ENCODE results near the gene C19orf81.
A peak's percentile ranks its signal among the peaks of the same experiment; 100 is the strongest.
"Not testable (repeated sequence)": the region's sequence is repeated elsewhere in the genome, so short reads cannot be mapped to it uniquely, and the experiment has no call there.

The C19orf81 gene

DNA sequence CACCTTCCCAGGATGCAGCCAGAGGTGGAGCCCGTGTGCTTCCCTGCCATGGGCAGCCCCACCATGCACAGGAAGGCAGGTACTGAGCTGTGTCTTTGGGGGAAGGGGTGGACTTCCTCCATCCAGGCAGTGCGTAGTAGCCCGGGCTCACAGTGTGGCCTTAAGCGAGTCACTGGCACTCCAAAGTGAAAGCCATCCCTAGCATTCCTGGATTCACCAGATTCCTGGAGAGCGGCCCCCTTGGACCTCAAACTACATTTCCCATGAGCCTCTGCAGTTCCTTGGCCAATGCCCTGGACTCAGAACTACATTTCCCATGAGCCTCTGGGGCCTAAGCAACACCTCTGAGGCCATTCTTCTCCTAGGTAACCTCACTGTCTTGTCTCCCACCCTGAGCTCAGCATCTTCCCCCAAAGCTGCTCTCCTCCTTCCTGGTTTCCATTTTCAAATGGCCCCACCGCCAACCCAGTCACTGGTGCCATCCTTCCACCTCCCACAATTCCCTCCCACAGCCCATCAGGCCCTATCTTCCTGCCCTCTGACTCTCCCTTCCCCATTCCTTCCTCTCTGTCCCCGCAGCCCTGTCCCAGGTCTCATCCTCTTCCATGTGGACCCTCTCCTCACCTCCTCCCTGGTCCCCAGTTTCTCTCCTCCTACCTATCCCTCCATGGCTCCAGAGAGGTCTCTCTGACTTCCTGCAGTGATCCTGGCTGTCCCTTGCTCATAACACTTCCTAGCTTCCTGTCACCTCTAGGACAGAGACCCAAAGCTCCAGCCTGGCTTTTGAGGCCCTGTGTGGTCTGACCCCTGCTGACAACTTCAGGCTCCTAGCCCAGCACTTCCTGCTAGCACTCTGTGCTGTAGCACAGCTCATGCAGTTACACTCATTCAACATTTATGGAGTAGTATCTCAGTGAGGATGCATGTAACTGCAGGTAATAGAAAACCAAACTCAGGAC lies at the start of gene C19orf81:
Gene C19orf81 (plus strand): TSS at position 13 of the 959 bp plus-strand sequence. CDS start 0 bp downstream, at position 13.
- in situ Hi-C loops (cut with MboI; ENCODE audit: low sequenced_read_pairs), result no loop called here
- no peaks in the 10 kb centered on the region for H3K36me3 ChIP-seq (replicated peaks)
- no peak within 1 kb of the TSS for H3K4me3 ChIP-seq
- peak; percentile 22 to 57 for DNase-seq (ENCODE audit: low spot score in 2 of 2)
- H3K9me3 ChIP-seq, result no peaks in the 10 kb centered on the region
- 0 out of 2 replicates have a peak, but pooled peaks cover 11% of the 10 kb centered on the region for H3K27me3 ChIP-seq (ENCODE audit: low read depth)
- H3K4me1 ChIP-seq, result no peaks in the 10 kb centered on the region

DNA sequence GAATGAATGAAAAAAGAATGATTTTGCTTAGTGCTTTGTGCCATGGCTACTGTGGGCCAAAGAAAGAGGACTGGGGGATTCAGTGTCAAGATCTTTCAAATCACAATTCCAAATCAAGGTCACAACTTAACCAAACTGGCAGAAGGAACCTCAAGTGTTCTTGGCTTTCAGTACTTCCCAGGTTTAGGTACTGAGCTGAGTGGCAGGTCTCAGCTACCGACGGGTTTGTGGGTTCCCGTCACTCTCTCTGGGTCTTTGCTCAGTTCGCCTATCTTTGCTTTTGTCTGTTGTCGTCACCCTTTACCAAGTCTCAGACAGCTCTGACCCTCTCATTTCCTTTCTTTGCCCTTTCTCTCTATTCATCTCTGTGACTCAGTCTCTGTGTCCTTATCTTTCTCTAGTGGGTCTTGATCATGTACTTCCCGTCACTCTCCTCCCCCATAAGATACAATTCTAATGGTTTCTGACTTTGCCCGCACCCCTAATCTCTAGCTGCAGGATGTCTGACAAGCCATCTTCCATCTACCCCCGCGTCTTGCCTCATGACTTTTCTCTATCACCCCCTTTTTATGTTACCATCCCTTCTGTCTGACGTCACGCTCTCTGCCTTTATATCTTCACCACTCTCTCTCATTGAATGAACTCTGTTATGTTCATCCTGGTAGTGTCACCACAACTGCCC lies 47.7 kb upstream of the C19orf81 start:
- Histone ChIP-seq H3K4me3 (no peak overlapping the region), H3K9me3 (no peaks in the 10 kb centered on the region), H3K27me3 (ENCODE audit: low read depth) (no peaks in the 10 kb centered on the region), H3K4me1 (no peaks in the 10 kb centered on the region), H3K36me3 (replicated peaks) (no peaks in the 10 kb centered on the region)
- DNase-seq (ENCODE audit: low spot score in 2 of 2), result no peak
- in situ Hi-C loops (cut with MboI; ENCODE audit: low sequenced_read_pairs), result no loop called here

DNA sequence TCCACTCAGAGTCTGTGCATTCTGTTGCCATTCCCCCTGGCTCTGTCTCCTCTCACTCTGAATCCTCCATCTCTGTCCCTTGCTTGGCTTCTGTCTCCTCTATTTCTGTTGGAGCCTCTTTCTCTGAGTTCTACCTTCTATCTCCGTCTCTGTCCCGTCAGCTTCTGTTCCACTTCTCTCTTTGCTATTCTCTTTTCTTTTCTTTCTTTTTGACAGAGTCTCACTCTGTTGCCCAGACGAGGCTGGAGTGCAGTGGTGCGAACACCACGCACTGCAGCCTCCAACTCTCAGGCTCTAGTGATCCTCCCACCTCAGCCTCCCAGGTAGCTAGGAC lies 47.2 kb upstream of the C19orf81 start:
- no peak overlapping the region for H3K4me3 ChIP-seq
- H3K9me3 ChIP-seq, result no peaks in the 10 kb centered on the region
- no peaks in the 10 kb centered on the region for H3K4me1 ChIP-seq
- in situ Hi-C loops (cut with MboI; ENCODE audit: low sequenced_read_pairs), result no loop called here
- H3K36me3 ChIP-seq (replicated peaks), result no peaks in the 10 kb centered on the region
- no peaks in the 10 kb centered on the region for H3K27me3 ChIP-seq (ENCODE audit: low read depth)
- no peak for DNase-seq (ENCODE audit: low spot score in 2 of 2)

DNA sequence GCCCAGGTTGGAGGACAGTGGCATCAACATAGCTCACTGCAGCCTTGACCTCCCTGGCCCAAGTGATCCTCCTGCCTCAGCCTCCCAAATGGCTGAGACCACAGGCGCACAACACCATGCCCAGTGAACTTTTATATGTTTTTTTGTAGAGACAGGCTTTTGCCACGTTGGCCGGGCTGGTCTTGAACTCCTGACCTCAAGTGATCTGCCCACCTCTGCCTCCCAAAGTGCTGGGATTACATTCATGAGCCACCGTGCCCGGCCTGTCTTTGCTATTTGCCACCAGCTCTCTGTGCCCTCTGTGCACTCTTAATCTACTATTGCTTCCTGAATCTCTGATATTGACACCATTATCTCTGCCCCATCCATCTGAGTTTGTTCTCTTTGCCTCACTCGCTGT lies 46.7 kb upstream of the C19orf81 start:
- no peak for DNase-seq (ENCODE audit: low spot score in 2 of 2)
- Histone ChIP-seq H3K27me3 (ENCODE audit: low read depth) (no peaks in the 10 kb centered on the region), H3K9me3 (no peaks in the 10 kb centered on the region), H3K36me3 (replicated peaks) (no peaks in the 10 kb centered on the region), H3K4me3 (no peak overlapping the region), H3K4me1 (no peaks in the 10 kb centered on the region)
- in situ Hi-C loops (cut with MboI; ENCODE audit: low sequenced_read_pairs), result no loop called here

DNA sequence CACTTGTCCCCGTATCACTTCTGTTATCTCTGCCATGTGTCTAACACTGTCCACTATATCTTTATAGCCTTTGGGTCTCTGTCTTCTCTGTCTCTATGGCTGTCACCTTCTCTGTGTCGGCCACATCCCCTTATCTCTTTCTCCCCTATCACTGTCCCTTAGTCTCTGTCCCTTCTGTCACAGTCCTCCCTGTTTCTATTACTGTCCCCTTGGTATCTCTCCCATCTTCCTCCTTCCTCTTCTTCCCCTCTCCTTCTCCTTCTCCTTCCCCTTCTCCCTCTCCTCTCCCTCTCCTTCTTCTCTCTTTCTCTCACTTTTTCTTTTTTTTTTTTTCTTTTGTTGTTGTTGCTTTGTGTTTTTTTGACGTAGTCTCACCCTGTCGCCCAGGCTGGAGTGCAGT lies 46.3 kb upstream of the C19orf81 start:
- in situ Hi-C loops (cut with MboI; ENCODE audit: low sequenced_read_pairs), result no loop called here
- no peak overlapping the region for H3K4me3 ChIP-seq
- no peaks in the 10 kb centered on the region for H3K27me3 ChIP-seq (ENCODE audit: low read depth)
- H3K4me1 ChIP-seq, result no peaks in the 10 kb centered on the region
- H3K36me3 ChIP-seq (replicated peaks), result no peaks in the 10 kb centered on the region
- no peak for DNase-seq (ENCODE audit: low spot score in 2 of 2)
- no peaks in the 10 kb centered on the region for H3K9me3 ChIP-seq

DNA sequence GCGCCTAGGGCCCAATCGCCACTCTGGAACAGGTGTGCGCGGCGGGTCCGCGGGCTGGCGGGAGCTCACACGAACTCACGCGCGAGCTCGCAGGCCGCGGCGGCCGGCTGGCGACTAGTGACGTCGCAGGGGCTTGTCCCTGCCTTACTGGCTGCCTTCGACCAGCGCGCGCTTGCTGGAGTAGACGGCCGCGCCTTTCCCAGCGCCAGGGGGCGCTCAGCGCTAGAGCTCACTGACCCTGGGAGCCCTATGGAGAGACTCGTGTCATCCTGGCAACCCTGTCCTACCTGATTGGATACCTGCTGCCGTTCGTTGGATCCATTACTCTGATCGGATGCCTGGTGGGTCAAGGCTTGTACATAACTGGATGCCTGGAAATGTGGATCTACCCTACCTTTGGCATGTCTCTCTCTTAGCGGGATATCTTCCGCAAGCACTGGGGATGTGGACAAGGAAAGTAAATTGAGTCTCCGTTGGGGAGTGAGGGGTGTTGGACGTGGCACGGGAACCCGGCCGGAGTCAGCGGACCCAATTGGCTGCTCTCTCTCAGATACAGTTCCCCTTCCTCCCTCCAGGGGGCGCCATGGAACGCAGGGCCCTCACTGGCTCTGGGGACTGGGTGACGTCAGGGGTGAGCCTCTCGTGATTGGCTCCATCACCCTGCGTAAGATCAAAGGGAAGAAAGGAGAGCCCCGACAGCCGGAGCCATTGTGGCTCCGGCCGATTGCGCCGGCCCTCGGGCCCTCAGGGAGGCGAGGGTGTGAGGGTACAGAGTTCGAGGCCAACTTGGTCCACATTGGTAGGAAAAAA lies 44.8 kb upstream of the C19orf81 start:
- in situ Hi-C loops (cut with MboI; ENCODE audit: low sequenced_read_pairs); H3K36me3 ChIP-seq (replicated peaks): not testable (repeated sequence)

DNA sequence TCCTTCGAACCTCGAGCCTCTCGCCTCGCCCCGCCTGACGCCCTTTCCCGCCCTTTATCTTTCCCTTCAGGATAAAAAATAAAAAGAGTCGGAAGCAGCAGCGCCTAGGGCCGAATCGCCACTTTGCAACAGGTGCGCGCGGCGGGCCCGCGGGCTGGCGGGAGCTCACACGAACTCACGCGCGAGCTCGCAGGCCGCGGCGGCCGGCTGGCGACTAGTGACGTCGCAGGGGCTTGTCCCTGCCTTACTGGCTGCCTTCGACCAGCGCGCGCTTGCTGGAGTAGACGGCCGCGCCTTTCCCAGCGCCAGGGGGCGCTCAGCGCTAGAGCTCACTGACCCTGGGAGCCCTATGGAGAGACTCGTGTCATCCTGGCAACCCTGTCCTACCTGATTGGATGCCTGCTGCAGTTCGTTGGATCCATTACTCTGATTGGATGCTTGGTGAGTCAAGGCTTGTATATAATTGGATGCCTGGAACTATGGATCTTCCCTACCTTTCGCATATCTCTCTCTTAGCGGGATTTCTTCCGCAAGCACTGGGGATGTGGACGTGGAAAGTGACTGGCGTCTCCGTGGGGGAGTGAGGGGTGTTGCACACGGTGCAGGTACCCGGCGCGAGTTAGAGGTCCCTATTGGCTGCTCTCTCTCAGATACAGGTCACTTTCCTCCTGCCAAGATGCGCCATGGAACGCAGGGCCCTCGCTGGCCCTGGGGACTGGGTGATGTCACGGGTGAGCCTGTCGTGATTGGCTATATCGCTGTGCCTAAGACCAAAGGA lies 43.0 kb upstream of the C19orf81 start:
- H3K27me3 ChIP-seq (ENCODE audit: low read depth); in situ Hi-C loops (cut with MboI; ENCODE audit: low sequenced_read_pairs); H3K36me3 ChIP-seq (replicated peaks); H3K4me1 ChIP-seq; H3K9me3 ChIP-seq; H3K4me3 ChIP-seq; DNase-seq (ENCODE audit: low spot score in 2 of 2): not testable (repeated sequence)

More for the DNA sequence above, 44.8 kb upstream of the C19orf81 start:
- not testable (repeated sequence) for H3K4me1 ChIP-seq; DNase-seq (ENCODE audit: low spot score in 2 of 2); H3K27me3 ChIP-seq (ENCODE audit: low read depth); H3K9me3 ChIP-seq; H3K4me3 ChIP-seq

DNA sequence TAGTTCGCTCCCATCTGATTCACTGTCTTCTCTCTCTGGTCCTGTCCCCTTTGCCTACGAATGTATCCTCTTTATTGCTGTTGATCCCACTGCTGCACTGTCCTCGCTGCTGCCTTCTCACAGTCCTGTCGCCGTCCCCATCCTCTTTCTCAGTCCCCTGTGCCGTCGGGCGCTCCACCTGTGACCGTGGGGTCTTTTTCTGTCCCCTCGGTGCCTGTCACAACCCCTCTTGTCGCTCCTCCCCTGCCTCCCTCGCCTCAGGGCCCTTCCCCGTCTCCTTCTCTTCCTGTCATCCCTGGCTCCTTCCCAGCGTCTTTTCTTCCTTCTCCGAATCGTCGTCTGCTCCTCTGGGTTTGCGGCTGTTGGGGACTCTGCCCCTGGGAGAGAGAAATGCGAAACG lies 41.9 kb upstream of the C19orf81 start:
- Histone ChIP-seq H3K4me3 (no peak overlapping the region), H3K4me1 (no peaks in the 10 kb centered on the region), H3K36me3 (replicated peaks) (no peaks in the 10 kb centered on the region), H3K9me3 (no peaks in the 10 kb centered on the region), H3K27me3 (ENCODE audit: low read depth) (no peaks in the 10 kb centered on the region)
- no peak for DNase-seq (ENCODE audit: low spot score in 2 of 2)
- in situ Hi-C loops (cut with MboI; ENCODE audit: low sequenced_read_pairs), result no loop called here

DNA sequence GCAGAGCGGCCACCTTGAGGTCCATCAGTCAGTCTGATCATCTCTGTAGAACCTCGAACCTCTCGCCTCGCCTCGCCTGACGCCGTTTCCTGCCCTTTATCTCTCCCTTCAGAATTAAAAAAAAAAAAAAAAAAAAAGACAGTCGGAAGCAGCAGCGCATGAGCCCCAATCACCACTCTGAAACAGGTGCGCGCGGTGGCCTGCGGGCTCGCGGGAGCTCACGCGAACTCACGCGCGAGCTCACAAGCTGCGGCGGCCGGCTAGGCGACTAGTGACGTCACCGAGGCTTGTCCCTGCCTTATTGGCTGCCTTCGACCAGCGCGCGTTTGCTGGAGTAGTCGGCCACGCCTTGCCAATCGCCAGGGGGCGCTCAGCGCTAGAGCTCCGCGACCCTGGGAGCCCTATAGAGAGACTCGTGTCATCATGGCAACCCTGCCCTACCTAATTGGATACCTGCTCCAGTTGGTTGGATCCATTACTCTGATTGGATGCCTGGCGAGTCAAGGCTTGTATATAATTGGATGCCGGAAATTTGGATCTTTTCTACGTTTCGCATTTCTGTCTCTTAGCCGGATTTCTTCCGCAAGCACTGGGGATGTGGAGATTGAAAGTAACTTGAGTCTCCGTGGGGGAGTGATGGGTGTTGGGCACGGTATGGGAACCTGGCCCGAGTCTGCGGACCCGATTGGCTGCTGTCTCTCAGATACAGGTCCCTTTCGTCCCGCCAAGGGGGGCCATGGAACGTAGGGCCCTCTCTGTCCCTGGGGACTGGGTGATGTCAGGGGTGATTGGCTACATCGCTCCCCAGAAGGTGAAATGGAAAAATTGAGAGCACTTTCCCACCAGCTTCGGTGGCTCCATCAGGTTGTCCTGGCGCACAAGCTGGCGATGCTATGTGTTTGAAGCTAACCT lies 41.1 kb upstream of the C19orf81 start:
- in situ Hi-C loops (cut with MboI; ENCODE audit: low sequenced_read_pairs), result no loop called here
- Histone ChIP-seq H3K36me3 (replicated peaks) (no peaks in the 10 kb centered on the region), H3K9me3 (no peaks in the 10 kb centered on the region), H3K4me3 (no peak overlapping the region), H3K27me3 (ENCODE audit: low read depth) (no peaks in the 10 kb centered on the region), H3K4me1 (no peaks in the 10 kb centered on the region)
- DNase-seq (ENCODE audit: low spot score in 2 of 2), result peak; percentile 78 to 94

DNA sequence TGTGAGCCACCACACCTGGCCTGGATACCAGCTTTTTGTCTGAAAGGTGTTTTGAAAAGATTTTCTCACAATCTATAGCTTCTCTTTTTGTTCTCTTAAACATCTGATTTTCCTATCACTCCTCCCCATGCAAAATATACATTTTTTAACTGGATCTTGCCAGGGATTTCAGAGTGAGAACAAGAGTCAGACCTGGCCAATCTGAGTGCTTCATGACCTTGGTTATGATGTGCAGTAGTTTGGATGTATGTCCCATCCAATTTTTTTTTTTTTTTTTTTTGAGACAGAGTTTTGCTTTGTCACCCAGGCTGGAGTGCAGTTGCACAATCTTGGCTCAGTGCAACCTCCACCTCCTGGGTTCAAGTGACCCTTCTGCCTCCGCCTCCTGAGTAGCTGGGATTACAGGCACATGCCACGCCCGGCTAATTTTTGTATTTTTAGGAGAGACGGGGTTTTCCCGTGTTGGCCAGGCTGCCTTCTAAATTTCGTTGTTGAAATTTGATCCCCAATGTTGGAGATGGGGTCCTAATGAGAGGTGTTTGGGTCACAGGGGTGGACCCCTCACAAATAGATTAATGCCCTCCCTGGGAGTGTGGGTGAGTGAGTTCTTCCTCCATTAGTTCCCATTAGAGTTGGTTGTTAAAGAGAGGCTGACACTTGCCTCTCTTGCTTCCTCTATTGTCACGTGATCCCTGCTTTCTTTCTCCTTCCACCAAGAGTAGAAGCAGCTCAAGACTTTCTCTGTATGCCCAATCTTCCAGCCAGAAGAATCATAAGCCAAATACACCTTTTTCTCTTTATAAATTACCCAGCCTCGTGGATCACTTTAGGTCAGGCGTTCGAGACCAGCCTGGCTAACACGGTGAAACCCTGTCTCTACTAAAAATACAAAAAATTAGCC lies 36.5 kb upstream of the C19orf81 start:
- H3K9me3 ChIP-seq; H3K27me3 ChIP-seq (ENCODE audit: low read depth); H3K4me3 ChIP-seq; H3K36me3 ChIP-seq (replicated peaks); H3K4me1 ChIP-seq; in situ Hi-C loops (cut with MboI; ENCODE audit: low sequenced_read_pairs); DNase-seq (ENCODE audit: low spot score in 2 of 2): not testable (repeated sequence)

DNA sequence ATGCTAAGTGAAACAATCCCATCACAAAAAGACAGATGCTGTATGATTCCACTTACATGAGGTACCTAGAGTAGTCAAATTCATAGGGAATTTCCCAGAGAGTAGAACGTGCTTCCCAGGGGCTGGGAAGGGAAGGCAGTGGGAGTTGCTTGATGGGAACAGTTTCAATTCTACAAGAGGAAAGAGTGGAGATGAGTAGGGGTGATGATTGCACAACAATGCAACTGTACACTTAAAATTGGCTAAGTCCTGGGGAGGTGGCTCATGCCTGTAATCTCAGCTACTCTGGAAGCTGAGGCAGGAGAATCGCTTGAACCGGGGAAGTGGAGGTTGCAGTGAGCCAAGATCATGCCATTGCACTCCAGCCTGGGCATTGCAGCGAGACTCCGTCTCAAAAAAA lies 30.9 kb upstream of the C19orf81 start:
- H3K4me1 ChIP-seq; H3K27me3 ChIP-seq (ENCODE audit: low read depth); H3K36me3 ChIP-seq (replicated peaks); DNase-seq (ENCODE audit: low spot score in 2 of 2); in situ Hi-C loops (cut with MboI; ENCODE audit: low sequenced_read_pairs); H3K4me3 ChIP-seq; H3K9me3 ChIP-seq: not testable (repeated sequence)

DNA sequence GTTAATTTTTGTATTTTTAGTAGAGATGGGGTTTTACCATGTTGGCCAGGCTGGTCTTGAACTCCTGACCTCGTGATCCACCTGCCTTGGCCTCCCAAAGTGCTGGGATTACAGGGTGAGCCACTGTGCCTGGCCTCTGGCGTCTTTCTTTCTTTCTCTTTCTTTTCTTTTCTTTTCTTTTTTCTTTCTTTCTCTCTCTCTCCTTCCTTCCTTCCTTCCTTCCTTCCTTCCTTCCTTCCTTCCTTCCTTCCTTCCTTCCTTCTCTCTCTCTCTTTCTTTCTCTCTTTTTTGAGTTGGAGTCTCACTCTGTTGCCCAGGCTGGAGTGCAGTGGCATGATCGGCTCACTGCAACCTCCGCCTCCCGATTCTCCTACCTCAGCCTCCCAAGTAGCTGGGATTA lies 30.1 kb upstream of the C19orf81 start:
- H3K36me3 ChIP-seq (replicated peaks); H3K4me3 ChIP-seq; DNase-seq (ENCODE audit: low spot score in 2 of 2); H3K4me1 ChIP-seq; H3K27me3 ChIP-seq (ENCODE audit: low read depth); in situ Hi-C loops (cut with MboI; ENCODE audit: low sequenced_read_pairs); H3K9me3 ChIP-seq: not testable (repeated sequence)

All from HAP-1 (cell line).